ENCODE data around the gene EP300. TPM values are rescaled to one million over a fixed set of nuclear protein-coding genes. Genes with fewer than 3 reads are reported as not detected.

The EP300 gene
- total and polyA plus RNA-seq, 2 experiments from 2014 or later = 28.8 to 53.8 TPM

GRCh38 chr22:41223535-41223934 is 131.1 kb downstream of the EP300 start:
- no peak for TF ChIP-seq CTCF (IDR thresholded peaks at IDR 0.05; ENCODE audit: poor library complexity)
- no peak for TF ChIP-seq EZH2 (IDR thresholded peaks at IDR 0.05; ENCODE audit: borderline replicate concordance)
- no peak for TF ChIP-seq EZH2phosphoT487 (IDR thresholded peaks at IDR 0.05; ENCODE audit: low read depth, severe bottlenecking, unreplicated experiment)
- no peak for DNase-seq (ENCODE audit: low spot score)
- 91% methylated on average over 7 of the region's 7 CpGs for WGBS (ENCODE audit: low lambda C conversion rate, missing lambda C conversion rate)
- no peaks in the 10 kb centered on the region for H4K20me1 ChIP-seq (ENCODE audit: insufficient read depth, poor library complexity, severe bottlenecking)
- no peaks in the 10 kb centered on the region for H3K9me3 ChIP-seq (ENCODE audit: low read depth)
- H3K36me3 ChIP-seq (replicated peaks; ENCODE audit: insufficient read depth, low read depth) = no peaks in the 10 kb centered on the region
- no peak overlapping the region for H2AFZ ChIP-seq
- no peak overlapping the region for H3K27ac ChIP-seq
- H3K9me2 ChIP-seq (replicated peaks; ENCODE audit: insufficient read depth) = no peaks in the 10 kb centered on the region
- H3K4me1 ChIP-seq (ENCODE audit: insufficient read depth) = no peaks in the 10 kb centered on the region
- H3K4me3 ChIP-seq = no peak overlapping the region
- no peak overlapping the region for H3K4me2 ChIP-seq
- no peaks in the 10 kb centered on the region for H3K27me3 ChIP-seq
- no peaks in the 10 kb centered on the region for H3K79me2 ChIP-seq

DNA sequence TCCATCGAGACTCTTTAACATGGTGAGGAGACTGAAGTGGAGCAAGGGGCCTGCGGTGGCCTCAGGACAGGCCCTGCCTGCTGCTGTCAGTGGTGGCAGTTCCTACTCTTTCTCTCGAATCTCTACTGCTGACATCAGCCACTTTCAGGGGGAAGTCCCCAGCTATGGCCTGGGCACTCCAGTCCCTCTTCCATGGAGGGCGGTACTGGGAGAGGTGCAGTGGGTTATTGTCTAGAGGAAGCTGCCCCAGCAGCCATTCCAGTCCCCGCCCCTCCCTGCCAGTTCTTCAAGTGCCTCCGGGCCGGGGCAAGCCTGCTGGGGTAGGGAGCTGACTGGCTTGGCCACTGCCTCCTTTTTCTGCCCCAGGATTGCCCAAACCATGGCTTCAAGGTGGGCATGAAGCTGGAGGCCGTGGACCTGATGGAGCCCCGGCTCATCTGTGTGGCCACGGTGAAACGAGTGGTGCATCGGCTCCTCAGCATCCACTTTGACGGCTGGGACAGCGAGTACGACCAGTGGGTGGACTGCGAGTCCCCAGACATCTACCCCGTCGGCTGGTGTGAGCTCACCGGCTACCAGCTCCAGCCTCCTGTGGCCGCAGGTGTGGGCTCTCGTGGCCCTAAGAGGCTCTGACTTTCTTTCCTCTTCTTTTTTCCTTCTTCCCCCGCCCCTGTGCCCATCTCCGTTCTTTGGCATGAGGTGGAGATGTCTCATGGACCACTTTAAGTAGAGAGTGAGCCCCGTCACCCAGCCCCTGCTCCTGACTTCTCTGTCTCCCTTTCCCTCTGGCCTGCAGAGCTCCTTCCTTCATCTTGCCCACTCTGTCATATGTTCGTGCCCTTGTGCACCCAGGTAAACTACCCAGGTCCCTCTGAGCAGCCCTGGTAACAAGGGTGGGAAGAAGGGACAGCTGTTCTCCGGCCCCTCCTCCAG is 134.6 kb downstream of the EP300 start:
- Histone ChIP-seq H2AFZ (no peak overlapping the region), H3K4me1 (ENCODE audit: insufficient read depth) (no peaks in the 10 kb centered on the region), H3K27me3 (no peaks in the 10 kb centered on the region), H3K4me2 (no peak overlapping the region), H3K27ac (no peak overlapping the region), H3K4me3 (no peak overlapping the region), H4K20me1 (ENCODE audit: insufficient read depth, poor library complexity, severe bottlenecking) (no peaks in the 10 kb centered on the region), H3K9me2 (replicated peaks; ENCODE audit: insufficient read depth) (no peaks in the 10 kb centered on the region), H3K79me2 (no peaks in the 10 kb centered on the region), H3K9me3 (ENCODE audit: low read depth) (no peaks in the 10 kb centered on the region), H3K36me3 (replicated peaks; ENCODE audit: insufficient read depth, low read depth) (no peaks in the 10 kb centered on the region)
- DNase-seq (ENCODE audit: low spot score) = no peak
- 96% methylated on average over 26 of the region's 26 CpGs for WGBS (ENCODE audit: low lambda C conversion rate, missing lambda C conversion rate)
- TF ChIP-seq EZH2 (IDR thresholded peaks at IDR 0.05; ENCODE audit: borderline replicate concordance) = no peak
- no peak for TF ChIP-seq EZH2phosphoT487 (IDR thresholded peaks at IDR 0.05; ENCODE audit: low read depth, severe bottlenecking, unreplicated experiment)
- no peak for TF ChIP-seq CTCF (IDR thresholded peaks at IDR 0.05; ENCODE audit: poor library complexity)

DNA sequence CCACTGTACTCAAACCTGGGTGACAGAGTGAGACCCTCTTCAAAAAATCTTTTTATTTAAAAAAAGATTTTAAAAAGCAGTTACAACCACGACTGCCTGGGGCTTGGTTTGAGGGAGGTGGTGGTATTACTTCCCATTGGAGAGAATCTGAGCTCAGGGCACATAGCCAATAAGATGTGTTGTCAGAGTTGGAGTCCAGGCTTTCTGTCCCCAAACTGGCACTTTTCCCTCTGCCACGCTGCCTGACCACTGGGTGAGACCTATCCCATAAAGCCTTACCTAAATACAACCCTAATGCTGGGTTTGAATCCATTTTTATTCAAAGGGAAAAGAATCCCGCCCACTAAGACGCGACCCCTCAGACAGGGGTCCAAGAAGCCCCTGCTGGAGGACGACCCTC is 136.8 kb downstream of the EP300 start:
- Histone ChIP-seq H3K4me1 (ENCODE audit: insufficient read depth) (no peaks in the 10 kb centered on the region), H3K9me2 (replicated peaks; ENCODE audit: insufficient read depth) (no peaks in the 10 kb centered on the region), H3K79me2 (no peaks in the 10 kb centered on the region), H3K9me3 (ENCODE audit: low read depth) (no peaks in the 10 kb centered on the region), H2AFZ (no peak overlapping the region), H3K36me3 (replicated peaks; ENCODE audit: insufficient read depth, low read depth) (no peaks in the 10 kb centered on the region), H3K4me2 (no peak overlapping the region), H4K20me1 (ENCODE audit: insufficient read depth, poor library complexity, severe bottlenecking) (no peaks in the 10 kb centered on the region), H3K27me3 (no peaks in the 10 kb centered on the region), H3K27ac (no peak overlapping the region), H3K4me3 (no peak overlapping the region)
- TF ChIP-seq CTCF (IDR thresholded peaks at IDR 0.05; ENCODE audit: poor library complexity) (no peak), EZH2phosphoT487 (IDR thresholded peaks at IDR 0.05; ENCODE audit: low read depth, severe bottlenecking, unreplicated experiment) (no peak), EZH2 (IDR thresholded peaks at IDR 0.05; ENCODE audit: borderline replicate concordance) (no peak)
- DNase-seq (ENCODE audit: low spot score) = no peak
- 96% methylated on average over 6 of the region's 6 CpGs for WGBS (ENCODE audit: low lambda C conversion rate, missing lambda C conversion rate)

MicroRNAs encoded within 50 kb of the gene (microRNA counts, 767-probe panel; counts per million panel counts)
- not detected for microRNA hsa-miR-1281

Small RNA genes lying within 50 kb of the gene (small RNA-seq; reads per million reads assigned to genes)
- gene RF00019 = not detected
- not detected for gene RNU6-375P

Other genes with a start within 250 kb of the EP300 start
- 216 and 283 TPM in 2 replicates for gene ST13, start 236.0 kb upstream of the EP300 start, total RNA-seq
- 206 TPM in 2 replicates for gene ST13, start 236.0 kb upstream of the EP300 start, polyA plus RNA-seq
- gene XPNPEP3, start 235.4 kb upstream of the EP300 start, total RNA-seq = 14.6 and 19.1 TPM in 2 replicates
- gene XPNPEP3, start 235.4 kb upstream of the EP300 start, polyA plus RNA-seq = 9.4 and 12.3 TPM in 2 replicates
- gene DNAJB7, start 230.5 kb upstream of the EP300 start, total RNA-seq = not detected in 2 replicates
- 0.06 and 0.66 TPM in 2 replicates for gene DNAJB7, start 230.5 kb upstream of the EP300 start, polyA plus RNA-seq
- gene RBX1, start 141.2 kb upstream of the EP300 start, total RNA-seq = 63.2 and 84.4 TPM in 2 replicates
- gene RBX1, start 141.2 kb upstream of the EP300 start, polyA plus RNA-seq = 179 and 191 TPM in 2 replicates
- 17.9 and 20.1 TPM in 2 replicates for gene L3MBTL2, start 112.7 kb downstream of the EP300 start, total RNA-seq
- 12.1 and 16.3 TPM in 2 replicates for gene L3MBTL2, start 112.7 kb downstream of the EP300 start, polyA plus RNA-seq
- 1.00 and 4.5 TPM in 2 replicates for gene CHADL, start 148.3 kb downstream of the EP300 start, total RNA-seq
- gene CHADL, start 148.3 kb downstream of the EP300 start, polyA plus RNA-seq = 1.2 and 1.4 TPM in 2 replicates
- 34.2 and 35.2 TPM in 2 replicates for gene RANGAP1, start 193.6 kb downstream of the EP300 start, total RNA-seq
- 34.6 and 38.1 TPM in 2 replicates for gene RANGAP1, start 193.6 kb downstream of the EP300 start, polyA plus RNA-seq
- gene ZC3H7B, start 208.9 kb downstream of the EP300 start, total RNA-seq = 27.1 and 30.5 TPM in 2 replicates
- gene ZC3H7B, start 208.9 kb downstream of the EP300 start, polyA plus RNA-seq = 6.4 and 6.9 TPM in 2 replicates

Data from hepatocyte (in vitro differentiated cells).